ENCODE measurements around the gene ADAM10.

Gene ADAM10

DNA sequence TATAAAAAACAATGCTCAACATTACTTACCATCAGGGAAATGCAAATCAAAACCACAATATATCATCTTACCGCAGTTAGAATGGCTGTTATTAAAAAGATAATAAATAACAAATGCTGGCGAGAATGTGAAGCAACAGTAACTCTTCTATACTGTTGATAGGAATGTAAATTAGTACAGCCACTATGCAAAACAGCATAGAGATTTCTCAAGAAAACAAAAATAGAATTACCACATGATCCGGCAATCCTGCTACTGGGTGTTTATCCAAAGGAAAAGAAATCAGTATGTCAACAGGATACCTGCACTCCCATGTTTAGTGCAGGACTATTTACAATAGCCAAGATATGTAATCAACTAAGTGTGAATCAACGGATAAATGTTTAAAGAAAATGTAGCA lies 48.1 kb downstream of the ADAM10 start:
- CTCF ChIA-PET: no interaction called here
- H3K4me3 ChIP-seq (ENCODE audit: low read depth, low read length): no peak overlapping the region
- DNase-seq (ENCODE audit: low read depth, low spot score): no peak
- POLR2A ChIA-PET: no interaction called here
- TF ChIP-seq, protein P1, sequence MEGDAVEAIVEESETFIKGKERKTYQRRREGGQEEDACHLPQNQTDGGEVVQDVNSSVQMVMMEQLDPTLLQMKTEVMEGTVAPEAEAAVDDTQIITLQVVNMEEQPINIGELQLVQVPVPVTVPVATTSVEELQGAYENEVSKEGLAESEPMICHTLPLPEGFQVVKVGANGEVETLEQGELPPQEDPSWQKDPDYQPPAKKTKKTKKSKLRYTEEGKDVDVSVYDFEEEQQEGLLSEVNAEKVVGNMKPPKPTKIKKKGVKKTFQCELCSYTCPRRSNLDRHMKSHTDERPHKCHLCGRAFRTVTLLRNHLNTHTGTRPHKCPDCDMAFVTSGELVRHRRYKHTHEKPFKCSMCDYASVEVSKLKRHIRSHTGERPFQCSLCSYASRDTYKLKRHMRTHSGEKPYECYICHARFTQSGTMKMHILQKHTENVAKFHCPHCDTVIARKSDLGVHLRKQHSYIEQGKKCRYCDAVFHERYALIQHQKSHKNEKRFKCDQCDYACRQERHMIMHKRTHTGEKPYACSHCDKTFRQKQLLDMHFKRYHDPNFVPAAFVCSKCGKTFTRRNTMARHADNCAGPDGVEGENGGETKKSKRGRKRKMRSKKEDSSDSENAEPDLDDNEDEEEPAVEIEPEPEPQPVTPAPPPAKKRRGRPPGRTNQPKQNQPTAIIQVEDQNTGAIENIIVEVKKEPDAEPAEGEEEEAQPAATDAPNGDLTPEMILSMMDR (IDR thresholded peaks at IDR 0.05; ENCODE audit: insufficient read depth, low read length, missing control alignments): no peak

DNA sequence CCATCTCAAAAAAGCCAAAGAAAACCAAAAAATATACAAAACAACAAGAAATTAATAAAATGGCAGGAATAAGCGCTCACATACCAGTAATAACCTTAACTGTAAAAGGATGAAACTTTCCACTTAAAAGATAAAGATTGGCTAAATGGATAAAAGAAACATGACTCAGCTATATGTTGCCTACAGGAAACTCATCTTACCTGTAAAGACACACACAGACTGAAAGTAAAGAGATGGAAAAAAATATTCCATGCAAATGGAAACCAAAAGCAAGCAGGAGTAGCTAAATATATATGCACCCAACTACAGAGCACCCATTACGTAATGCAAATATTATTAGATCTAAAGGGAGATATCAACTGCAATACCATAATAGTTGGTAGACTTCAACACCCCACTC lies 49.7 kb downstream of the ADAM10 start:
- no peak overlapping the region for H3K4me3 ChIP-seq (ENCODE audit: low read depth, low read length)
- no peak for DNase-seq (ENCODE audit: low read depth, low spot score)
- ChIA-PET CTCF (no interaction called here), POLR2A (no interaction called here)
- TF ChIP-seq, protein P1 (IDR thresholded peaks at IDR 0.05; ENCODE audit: insufficient read depth, low read length, missing control alignments): no peak

DNA sequence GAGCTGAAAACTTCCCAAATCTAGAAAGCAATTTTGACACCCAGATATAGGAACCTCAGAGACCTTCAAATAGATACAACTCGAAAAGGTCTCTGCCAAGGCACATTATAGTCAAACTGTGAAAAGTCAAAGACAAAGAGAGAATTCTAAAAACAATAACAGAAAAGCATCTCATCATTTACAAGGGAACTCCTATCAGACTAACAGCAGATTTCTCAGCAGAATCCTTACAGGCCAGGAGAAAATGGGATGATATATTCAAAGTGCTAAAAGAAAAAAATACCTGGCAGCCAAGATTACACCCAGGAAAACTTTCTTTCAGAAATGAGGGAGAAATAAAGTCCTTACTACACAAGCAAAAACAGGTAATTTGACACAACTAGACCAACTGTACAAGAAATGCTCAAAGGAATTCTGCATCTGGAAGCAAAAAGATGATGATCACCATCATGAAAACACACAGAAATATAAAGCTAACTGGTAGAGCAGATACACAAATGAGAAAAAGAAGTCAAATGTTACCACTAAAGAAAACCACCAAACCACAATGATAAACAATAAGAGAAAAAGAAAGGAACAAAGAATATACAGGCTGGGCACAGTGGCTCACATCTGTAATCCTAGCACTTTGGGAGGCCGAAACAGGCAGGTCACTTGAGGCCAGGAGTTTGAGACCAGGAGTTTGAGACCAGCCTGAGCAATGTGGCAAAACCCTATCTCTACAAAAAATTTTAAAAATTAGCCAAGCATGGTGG lies 50.4 kb downstream of the ADAM10 start:
- no peak for DNase-seq (ENCODE audit: low read depth, low spot score)
- TF ChIP-seq, protein P1 (IDR thresholded peaks at IDR 0.05; ENCODE audit: insufficient read depth, low read length, missing control alignments): no peak
- CTCF ChIA-PET: no interaction called here
- POLR2A ChIA-PET: no interaction called here
- H3K4me3 ChIP-seq (ENCODE audit: low read depth, low read length): no peak overlapping the region

DNA sequence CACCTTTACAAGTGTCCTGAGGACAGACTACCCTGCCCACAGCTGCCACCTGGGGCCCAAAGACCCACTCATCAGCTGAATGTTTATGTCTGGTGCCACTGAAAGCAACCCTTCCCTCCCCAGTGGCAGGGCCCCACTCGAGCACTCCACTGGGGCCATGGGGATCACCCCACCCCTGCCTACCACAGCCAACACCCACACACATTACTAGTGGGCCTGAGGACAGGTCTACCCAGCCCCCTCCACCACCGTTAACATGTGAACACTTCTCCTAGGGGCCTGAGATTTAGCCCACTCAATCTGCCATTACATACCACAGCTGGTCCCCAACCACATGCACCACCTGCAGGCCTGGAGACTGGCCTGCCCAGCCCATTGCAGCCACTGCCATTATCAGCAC lies 52.3 kb downstream of the ADAM10 start:
- H3K4me3 ChIP-seq (ENCODE audit: low read depth, low read length): no peak overlapping the region
- CTCF ChIA-PET: interaction anchor here (1.8 kb wide), 1 partner anchor 24 kb away, joined by 4 read pairs; no protein-coding TSS in a partner anchor
- POLR2A ChIA-PET: no interaction called here
- TF ChIP-seq, protein P1 (IDR thresholded peaks at IDR 0.05; ENCODE audit: insufficient read depth, low read length, missing control alignments): no peak
- DNase-seq (ENCODE audit: low read depth, low spot score): no peak

DNA sequence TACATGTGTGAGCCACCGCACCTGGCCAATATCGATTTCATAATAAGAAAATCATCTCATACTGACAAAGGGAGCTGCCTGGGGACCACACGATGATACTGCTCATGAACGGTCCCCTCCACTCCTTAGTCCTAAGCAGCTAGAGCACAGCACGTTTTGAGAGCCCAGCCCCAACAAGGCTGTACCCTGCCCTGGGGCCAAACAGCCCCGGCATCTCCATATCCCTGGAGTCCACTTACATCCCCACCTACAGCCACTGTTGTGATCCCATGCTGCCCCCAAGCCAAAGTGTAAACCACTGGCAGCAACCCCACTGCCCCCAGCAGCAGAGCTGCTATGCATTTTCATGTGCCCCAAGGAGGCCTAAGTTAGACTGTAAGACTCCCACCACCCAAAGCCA lies 52.8 kb downstream of the ADAM10 start:
- POLR2A ChIA-PET: no interaction called here
- CTCF ChIA-PET: interaction anchor here (1.8 kb wide), 1 partner anchor 25 kb away, joined by 4 read pairs; no protein-coding TSS in a partner anchor
- TF ChIP-seq, protein P1 (IDR thresholded peaks at IDR 0.05; ENCODE audit: insufficient read depth, low read length, missing control alignments): no peak
- H3K4me3 ChIP-seq (ENCODE audit: low read depth, low read length): no peak overlapping the region
- DNase-seq (ENCODE audit: low read depth, low spot score): no peak

DNA sequence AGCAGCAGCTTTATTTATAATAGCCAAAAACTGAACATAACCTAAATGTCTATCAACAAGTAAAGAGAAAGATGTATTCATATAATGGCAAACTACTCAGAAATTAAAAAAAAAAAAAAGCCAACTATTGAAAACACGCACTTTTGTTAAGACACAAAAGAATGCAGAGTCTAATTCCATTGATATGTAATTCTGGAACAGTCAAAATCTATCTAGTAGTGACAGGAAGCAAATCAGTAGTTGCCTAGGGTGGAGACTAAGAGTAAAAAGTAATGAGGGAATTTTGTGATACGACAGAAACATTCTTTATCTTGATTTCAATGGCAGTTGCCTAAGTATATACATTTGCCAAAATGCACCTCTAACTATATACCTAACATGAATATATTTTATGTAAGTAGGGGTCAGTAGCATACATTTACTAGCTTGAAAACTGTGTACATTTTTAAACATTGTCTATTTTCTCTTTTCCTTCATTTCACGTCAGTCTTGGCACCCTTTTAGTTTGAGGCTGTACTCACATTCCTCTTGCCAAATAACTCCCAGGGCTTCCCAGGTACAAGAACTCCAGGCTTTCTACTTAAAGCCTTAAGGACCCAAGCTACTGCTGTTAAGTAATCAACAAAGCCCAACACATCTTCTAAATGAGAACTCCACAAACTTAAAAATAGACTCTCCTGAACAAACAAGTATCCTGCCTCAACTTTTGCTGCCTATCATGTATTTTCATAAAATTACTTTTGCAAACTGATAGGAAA lies 54.7 kb downstream of the ADAM10 start:
- ChIA-PET POLR2A (no interaction called here), CTCF (no interaction called here)
- TF ChIP-seq, protein P1 (IDR thresholded peaks at IDR 0.05; ENCODE audit: insufficient read depth, low read length, missing control alignments): no peak
- H3K4me3 ChIP-seq (ENCODE audit: low read depth, low read length): no peak overlapping the region
- DNase-seq (ENCODE audit: low read depth, low spot score): no peak

Measured in AG04449 (cell line).